Choroid plexus epithelial cell (primary cell): ENCODE measurements around the gene EFCAB10.

Experiments used
- DNase-seq: peaks from one replicate; pipeline ENCODE4 v3.0.0-alpha.2; 2010; ENCODE audit warnings: low read depth
- H3K4me3 ChIP-seq: 2 replicates; pipeline ENCODE4 v1.5.1; 2011; ENCODE audit warnings: low read depth, mild to moderate bottlenecking, control low read depth, low read length, moderate library complexity
- CTCF ChIP-seq: conservative IDR thresholded peaks from 2 replicates; pipeline ENCODE4 v1.5.1; 2011; ENCODE audit warnings: low read depth, mild to moderate bottlenecking, control low read depth, inconsistent platforms, low read length, moderate library complexity

Gene EFCAB10

DNA sequence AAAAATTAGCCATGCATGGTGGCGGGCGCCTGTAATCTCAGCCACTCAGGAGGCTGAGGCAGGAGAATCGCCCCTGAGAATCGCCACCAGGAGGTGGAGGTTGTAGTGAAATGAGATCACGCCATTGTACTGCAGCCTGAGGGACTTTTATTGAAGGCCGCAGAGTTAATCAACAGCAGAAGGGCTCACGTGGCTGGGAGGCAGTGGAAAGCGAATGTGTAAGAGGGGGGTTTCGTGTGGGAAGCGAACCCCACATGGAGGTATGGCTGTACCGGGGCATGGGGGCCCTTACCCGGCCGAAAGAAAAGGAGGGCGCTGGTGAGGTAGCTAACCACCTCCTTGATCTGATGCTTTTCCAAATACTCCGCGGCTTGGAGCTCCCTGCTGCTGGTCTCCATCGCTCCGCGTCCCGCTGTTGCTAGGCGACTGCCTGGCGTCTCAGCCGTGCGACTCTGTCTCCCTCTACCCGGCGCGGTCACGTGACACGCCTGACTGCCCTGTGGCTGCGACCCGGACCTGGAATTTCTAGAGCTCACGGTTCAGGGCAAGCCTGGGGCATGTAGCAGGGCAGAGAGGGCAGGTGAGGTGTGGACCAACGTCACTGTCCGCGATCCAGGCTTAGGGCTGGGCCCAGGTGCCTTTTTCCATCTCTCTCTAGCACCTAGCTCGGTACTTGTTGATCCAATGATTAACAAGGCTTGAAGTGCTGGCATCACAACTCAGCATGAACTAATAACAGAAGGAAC, at the start of gene EFCAB10:
Gene EFCAB10 (minus strand): TSS at position 428 of the 746 bp plus-strand sequence. CDS start 30 bp downstream, at position 398.
- peak; percentile 66 for DNase-seq
- H3K4me3 ChIP-seq: peak within 1 kb of the TSS; percentile 59
- peak; percentile 30 for TF ChIP-seq CTCF

DNA sequence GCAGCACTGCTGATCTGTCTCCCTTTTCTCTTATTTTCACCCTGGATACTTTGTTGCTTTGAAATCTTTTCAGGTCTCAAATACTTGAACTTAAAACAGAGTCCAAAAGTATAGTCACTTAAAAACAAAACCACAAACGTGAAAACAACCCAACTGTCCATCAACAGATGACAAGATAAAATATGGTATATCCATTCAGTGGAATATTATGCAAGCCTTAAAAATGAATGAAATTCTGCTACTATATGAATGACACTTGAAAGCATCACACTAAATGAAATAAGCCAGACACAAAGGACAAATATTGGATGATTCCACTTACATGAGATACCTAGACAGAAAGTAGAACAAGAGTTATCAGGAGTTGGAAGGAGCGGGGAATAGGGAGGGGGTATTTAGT, 44.7 kb upstream of the EFCAB10 start:
- no peak overlapping the region for H3K4me3 ChIP-seq
- no peak for TF ChIP-seq CTCF
- DNase-seq: no peak

DNA sequence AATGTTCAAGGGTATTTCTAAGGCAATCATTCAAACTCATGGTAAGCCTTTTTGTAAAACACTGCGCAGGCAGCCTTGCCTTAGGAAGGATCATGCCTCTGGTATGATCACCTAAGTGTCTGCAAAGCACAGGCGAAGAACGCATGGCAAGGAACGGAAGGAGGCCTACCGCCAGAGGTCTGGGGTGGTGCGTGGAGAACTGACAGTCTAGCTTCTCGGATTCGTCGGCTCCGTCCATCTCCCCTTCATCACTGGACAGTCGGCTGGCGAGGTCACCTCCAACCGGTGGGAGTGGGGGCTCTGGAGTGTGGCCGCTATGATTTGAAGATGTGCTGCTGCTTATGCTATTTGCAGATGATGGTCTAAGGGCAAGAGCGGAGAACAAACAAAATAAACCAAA, 42.6 kb upstream of the EFCAB10 start:
- no peak for DNase-seq
- H3K4me3 ChIP-seq: no peak overlapping the region
- TF ChIP-seq CTCF: no peak

DNA sequence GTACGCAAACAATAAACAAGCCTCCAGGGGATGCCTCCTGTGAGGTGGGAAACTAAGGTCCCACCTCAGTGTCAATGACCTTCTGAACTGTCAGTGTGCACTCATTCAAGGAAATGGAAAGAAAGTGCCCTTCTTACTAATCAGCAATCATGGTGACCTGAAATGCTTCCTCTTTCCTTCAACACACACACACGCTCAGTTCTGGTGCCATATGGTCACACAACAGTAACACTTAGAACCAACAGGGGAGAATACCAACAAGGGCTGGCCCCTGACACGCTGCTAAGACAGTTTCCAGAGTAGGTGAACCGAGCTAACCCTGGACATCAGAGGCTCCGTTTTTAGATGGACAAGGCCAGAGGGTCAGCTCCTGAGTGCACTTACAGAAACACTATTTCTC, 42.1 kb upstream of the EFCAB10 start:
- no peak for TF ChIP-seq CTCF
- H3K4me3 ChIP-seq: no peak overlapping the region
- no peak for DNase-seq

DNA sequence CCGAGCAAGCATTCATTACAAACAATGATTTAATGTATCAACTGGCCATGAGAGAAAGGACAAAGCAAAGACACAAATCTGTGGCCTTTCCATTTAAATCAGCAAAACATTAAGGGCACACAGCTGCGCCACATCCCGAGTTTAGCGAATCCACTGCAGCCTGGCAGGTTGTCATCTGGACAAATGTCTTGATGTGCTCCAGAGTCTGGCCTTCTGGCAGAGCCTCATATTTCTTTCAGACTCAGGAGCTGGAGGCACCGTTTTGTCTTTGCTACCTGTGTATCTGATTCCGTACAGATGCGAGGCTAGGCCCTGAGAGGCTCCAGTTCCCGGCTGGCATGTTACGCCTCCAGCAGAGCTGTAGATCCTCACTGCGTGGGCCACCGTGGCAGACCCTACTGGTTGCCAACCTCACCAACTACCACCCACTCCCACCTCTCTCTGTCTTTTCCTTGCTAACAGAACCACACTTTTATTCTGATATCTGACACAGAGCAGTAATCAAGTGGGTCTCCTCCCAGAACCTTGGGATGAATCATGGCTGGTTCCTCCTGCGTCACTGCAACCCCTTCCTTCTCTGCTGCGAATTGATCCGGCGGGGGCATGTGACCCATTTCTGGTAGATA, 40.9 kb upstream of the EFCAB10 start:
- no peak overlapping the region for H3K4me3 ChIP-seq
- no peak for DNase-seq
- TF ChIP-seq CTCF: no peak

GRCh38 chr7:105621617-105622016, 40.3 kb upstream of the EFCAB10 start:
- H3K4me3 ChIP-seq: no peak overlapping the region
- no peak for TF ChIP-seq CTCF
- DNase-seq: no peak

DNA sequence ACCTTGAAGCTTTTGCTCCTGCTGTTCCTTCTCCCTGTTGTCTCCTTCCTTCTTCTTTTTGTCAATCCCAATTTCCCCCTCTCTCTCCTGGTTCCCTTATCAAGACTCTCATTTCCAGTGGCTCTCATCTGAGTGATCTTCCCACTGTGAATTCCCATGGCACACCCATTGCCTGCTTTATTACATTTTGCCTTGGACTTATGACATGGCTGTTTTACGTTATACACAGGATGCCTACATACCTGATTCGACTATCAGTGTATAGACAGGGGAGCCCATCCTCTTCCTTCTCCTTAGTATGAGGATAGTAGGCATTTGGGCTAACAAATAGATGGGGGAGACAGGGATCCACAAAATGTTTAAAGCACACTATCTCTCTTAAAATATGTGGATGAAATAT, 39.9 kb upstream of the EFCAB10 start:
- TF ChIP-seq CTCF: no peak
- H3K4me3 ChIP-seq: no peak overlapping the region

More for the DNA sequence above, 39.9 kb upstream of the EFCAB10 start:
- no peak for DNase-seq
